DND-41 (cell line): ENCODE results near the gene NUBP2.
A peak's percentile ranks its signal among the peaks of the same experiment; 100 is the strongest.
"Not testable (repeated sequence)": the region's sequence is repeated elsewhere in the genome, so short reads cannot be mapped to it uniquely, and the experiment has no call there.

Source experiments
- ATAC-seq: fragments of 200-7000 bp; cut with Tn5 transposase; 3 replicates; pipeline ENCODE4 v1.9.1; 2021; ENCODE audit warnings: low read depth; ENCODE audit not compliant: insufficient read depth
- DNase-seq: peaks from one replicate; pipeline ENCODE4 v3.0.0-alpha.2; 2020
- H2AFZ ChIP-seq: 2 replicates; pipeline ENCODE4 v1.6.0; 2012; ENCODE audit warnings: low read depth, low read length
- H3K27ac ChIP-seq: 2 replicates; pipeline ENCODE4 v1.5.1; 2012; ENCODE audit warnings: low read length, inconsistent platforms
- H3K27me3 ChIP-seq: fragments of 200-600 bp; sonication (generic); 2 replicates; pipeline ENCODE4 v1.6.0; 2012; ENCODE audit warnings: low read length, mild to moderate bottlenecking, inconsistent platforms; ENCODE audit not compliant: insufficient read depth, poor library complexity
- H3K36me3 ChIP-seq: 2 replicates; pipeline ENCODE4 v1.5.1; 2012; ENCODE audit warnings: low read length, inconsistent platforms; ENCODE audit not compliant: insufficient read depth
- H3K4me1 ChIP-seq: 2 replicates; pipeline ENCODE4 v1.5.1; 2012; ENCODE audit warnings: mild to moderate bottlenecking, low read length; ENCODE audit not compliant: insufficient read depth
- H3K4me2 ChIP-seq: 2 replicates; pipeline ENCODE4 v1.6.0; 2012; ENCODE audit warnings: mild to moderate bottlenecking, moderate library complexity, low read length, inconsistent platforms; ENCODE audit not compliant: insufficient read depth
- H3K4me3 ChIP-seq, 2 experiments: fragments of 200-600 bp in 1 of 2; shearing (Covaris generic) in 1 of 2; 2 replicates each; pipeline ENCODE4 v1.5.1; 2012 to 2016; ENCODE audit warnings: inconsistent platforms in 2 of 2, low read length in 2 of 2, mild to moderate bottlenecking in 2 of 2, low read depth in 1 of 2, moderate library complexity in 1 of 2
- H3K79me2 ChIP-seq: 2 replicates; pipeline ENCODE4 v1.6.0; 2012; ENCODE audit warnings: low read length, inconsistent platforms; ENCODE audit not compliant: insufficient read depth
- H3K9ac ChIP-seq: 2 replicates; pipeline ENCODE4 v1.6.0; 2012; ENCODE audit warnings: low read depth, mild to moderate bottlenecking, inconsistent platforms, low read length, moderate library complexity
- H3K9me3 ChIP-seq: 2 replicates; pipeline ENCODE4 v1.5.1; 2012; ENCODE audit warnings: low read length, moderate library complexity, mild to moderate bottlenecking, inconsistent platforms; ENCODE audit not compliant: insufficient read depth, severe bottlenecking
- H4K20me1 ChIP-seq: 2 replicates; pipeline ENCODE4 v1.6.0; 2012; ENCODE audit warnings: low read length; ENCODE audit not compliant: insufficient read depth
- EZH2 ChIP-seq: IDR thresholded peaks from 3 replicates; pipeline ENCODE4 v1.6.1; 2012; ENCODE audit warnings: borderline replicate concordance, low read depth, mild to moderate bottlenecking, moderate library complexity, low read length, inconsistent platforms; ENCODE audit not compliant: severe bottlenecking
- TF ChIP-seq, protein P1 (sequence below): IDR thresholded peaks from 2 replicates; pipeline ENCODE4 v1.5.1; 2012; ENCODE audit warnings: borderline replicate concordance, low read length, moderate library complexity, mild to moderate bottlenecking; ENCODE audit not compliant: poor library complexity, severe bottlenecking; ENCODE audit errors: extremely low read depth

The NUBP2 gene

DNA sequence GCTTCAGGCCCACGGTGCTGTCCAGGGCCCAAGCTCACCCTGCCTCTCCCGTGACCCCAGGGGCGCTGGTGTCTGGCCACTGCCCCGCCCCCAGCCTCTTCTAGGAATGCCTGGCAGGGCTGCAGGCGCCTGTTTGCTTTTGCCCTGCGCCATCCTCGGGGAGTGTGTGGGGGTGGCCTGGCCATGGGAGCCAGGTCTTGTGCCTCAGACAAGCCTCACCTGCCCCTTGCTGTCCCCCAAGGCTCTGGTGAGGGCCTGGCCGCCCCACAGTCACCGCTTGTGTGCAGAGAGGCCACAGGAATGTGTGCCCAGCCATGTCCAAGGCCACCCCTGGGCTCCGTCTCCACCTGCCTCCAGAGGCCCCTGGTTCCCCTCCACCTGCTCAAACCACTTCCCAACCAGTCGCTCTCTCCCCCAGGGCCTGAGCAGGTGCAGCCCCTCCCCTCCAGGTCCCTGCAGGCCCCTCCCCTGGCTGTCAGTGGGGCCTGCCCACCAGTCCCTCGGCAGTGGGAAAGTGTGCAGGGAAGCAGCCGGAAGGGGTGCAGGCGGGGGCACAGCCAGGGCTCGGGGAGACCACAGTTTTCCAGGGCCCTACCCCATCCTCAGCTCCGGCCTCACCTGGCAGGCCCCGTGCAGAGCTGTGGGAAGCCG is 11.6 kb downstream of the NUBP2 start:
- 0 out of 3 replicates have a peak, but pooled peaks have one; percentile 18 for ATAC-seq
- H3K27me3 ChIP-seq = no peaks in the 10 kb centered on the region
- H3K4me1 ChIP-seq = no peaks in the 10 kb centered on the region
- no peak overlapping the region for H3K9ac ChIP-seq
- H3K9me3 ChIP-seq = peaks cover 7% of the 10 kb centered on the region
- no peak overlapping the region for H3K27ac ChIP-seq
- H4K20me1 ChIP-seq = peaks cover 22% of the 10 kb centered on the region; the same call in 1 of the 2 replicates
- no peak overlapping the region for H2AFZ ChIP-seq
- no peak overlapping the region for H3K4me2 ChIP-seq
- DNase-seq = no peak
- peaks cover 20% of the 10 kb centered on the region for H3K36me3 ChIP-seq
- TF ChIP-seq, protein P1, sequence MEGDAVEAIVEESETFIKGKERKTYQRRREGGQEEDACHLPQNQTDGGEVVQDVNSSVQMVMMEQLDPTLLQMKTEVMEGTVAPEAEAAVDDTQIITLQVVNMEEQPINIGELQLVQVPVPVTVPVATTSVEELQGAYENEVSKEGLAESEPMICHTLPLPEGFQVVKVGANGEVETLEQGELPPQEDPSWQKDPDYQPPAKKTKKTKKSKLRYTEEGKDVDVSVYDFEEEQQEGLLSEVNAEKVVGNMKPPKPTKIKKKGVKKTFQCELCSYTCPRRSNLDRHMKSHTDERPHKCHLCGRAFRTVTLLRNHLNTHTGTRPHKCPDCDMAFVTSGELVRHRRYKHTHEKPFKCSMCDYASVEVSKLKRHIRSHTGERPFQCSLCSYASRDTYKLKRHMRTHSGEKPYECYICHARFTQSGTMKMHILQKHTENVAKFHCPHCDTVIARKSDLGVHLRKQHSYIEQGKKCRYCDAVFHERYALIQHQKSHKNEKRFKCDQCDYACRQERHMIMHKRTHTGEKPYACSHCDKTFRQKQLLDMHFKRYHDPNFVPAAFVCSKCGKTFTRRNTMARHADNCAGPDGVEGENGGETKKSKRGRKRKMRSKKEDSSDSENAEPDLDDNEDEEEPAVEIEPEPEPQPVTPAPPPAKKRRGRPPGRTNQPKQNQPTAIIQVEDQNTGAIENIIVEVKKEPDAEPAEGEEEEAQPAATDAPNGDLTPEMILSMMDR = no peak
- no peak for TF ChIP-seq EZH2
- H3K79me2 ChIP-seq = no peaks in the 10 kb centered on the region
- H3K4me3 ChIP-seq = no peak overlapping the region

DNA sequence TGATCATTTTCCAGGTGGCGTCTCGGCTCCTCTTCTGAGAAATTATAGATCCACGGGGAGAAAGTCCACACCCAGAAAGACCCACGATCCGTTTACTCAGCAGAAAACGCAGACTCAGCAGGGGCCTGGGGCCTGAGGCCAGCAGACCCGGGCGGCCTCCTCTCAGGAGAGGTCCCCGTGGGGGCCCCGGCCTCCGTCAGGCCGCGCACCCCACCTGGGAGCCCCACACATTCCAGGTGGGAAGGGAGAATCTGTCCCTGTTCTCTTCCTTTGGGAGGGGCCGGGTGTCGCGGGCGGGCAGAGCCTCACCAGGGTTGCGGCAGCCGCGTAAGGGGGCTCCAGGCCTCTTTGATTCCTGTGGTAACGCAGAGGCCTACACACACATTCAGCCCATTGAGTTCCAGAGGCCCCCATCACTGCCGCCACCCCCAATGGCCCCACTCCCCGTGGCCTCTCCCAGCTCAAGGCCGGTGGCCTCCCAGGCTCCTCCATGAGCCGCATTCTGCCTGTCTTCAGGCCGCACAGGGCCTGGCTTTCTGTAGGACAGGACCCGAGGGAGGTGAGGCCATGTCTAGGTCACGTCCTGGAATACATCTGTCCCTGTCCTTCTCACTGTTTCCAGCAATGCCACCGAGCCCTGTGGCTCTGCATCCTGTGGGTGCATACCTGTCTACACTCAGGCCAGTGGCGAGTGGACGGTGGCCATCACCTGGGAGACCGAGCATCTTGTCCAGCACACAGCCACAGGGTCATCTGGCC is 12.3 kb downstream of the NUBP2 start:
- H3K4me1 ChIP-seq = no peaks in the 10 kb centered on the region
- H3K27ac ChIP-seq = no peak overlapping the region
- H3K4me3 ChIP-seq = no peak overlapping the region
- peaks cover 15% of the 10 kb centered on the region; the same call in 1 of the 2 replicates for H4K20me1 ChIP-seq
- no peak overlapping the region for H2AFZ ChIP-seq
- peaks cover 7% of the 10 kb centered on the region for H3K9me3 ChIP-seq
- H3K27me3 ChIP-seq = no peaks in the 10 kb centered on the region
- no peak overlapping the region for H3K4me2 ChIP-seq
- no peak overlapping the region for H3K9ac ChIP-seq
- H3K36me3 ChIP-seq = peaks cover 13% of the 10 kb centered on the region; the same call in 1 of the 2 replicates
- TF ChIP-seq EZH2 = no peak
- TF ChIP-seq, protein P1 = no peak
- no peak for ATAC-seq
- no peak for DNase-seq
- H3K79me2 ChIP-seq = no peaks in the 10 kb centered on the region

DNA sequence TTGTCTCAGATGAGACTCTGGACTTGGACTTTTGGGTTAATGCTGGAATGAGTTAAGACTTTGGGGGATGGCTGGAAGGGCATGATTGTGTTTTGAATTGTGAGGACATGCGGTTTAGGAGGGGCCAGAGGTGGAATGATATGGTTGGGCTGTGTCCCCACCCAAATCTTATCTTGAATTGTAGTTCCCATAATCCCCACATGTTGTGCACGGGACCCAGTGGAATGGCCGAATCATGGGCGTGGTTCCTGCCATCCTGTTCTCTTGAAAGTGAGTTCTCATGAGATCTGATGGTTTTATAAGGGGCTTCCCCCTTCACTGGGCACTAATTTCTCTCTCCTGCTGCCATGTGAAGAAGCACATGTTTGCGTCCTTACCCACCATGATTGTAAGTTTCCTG is 16.5 kb downstream of the NUBP2 start:
- not testable (repeated sequence) for ATAC-seq, H3K4me3 ChIP-seq

DNA sequence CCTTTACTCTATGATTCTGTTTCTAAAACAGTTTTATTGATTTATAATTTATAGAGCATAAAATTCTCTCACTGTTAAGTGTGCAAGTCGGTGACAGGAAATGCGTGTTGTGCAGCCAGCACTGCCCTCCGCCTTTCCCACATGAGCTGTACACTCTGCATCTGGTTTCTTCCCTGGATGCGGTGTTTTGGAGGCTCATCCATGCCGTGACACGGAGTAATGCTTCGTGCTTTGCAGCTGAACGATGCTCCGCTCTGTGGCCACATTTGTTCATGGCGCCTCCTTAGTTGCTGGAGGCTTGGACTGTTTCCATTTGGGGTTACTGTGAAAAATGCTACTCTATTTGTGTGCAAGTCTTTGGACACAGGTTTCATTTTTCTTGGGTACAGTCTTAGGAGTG is 17.9 kb downstream of the NUBP2 start:
- Histone ChIP-seq H3K79me2 (no peaks in the 10 kb centered on the region), H3K4me2 (no peak overlapping the region), H3K9me3 (peaks cover 7% of the 10 kb centered on the region), H3K4me1 (no peaks in the 10 kb centered on the region), H2AFZ (no peak overlapping the region), H3K9ac (no peak overlapping the region), H4K20me1 (no peaks in the 10 kb centered on the region), H3K36me3 (no peaks in the 10 kb centered on the region), H3K4me3 (no peak overlapping the region), H3K27ac (no peak overlapping the region), H3K27me3 (no peaks in the 10 kb centered on the region)
- no peak for ATAC-seq
- TF ChIP-seq, protein P1 = no peak
- no peak for TF ChIP-seq EZH2
- DNase-seq = no peak

More for the DNA sequence above, 16.5 kb downstream of the NUBP2 start:
- H3K27ac ChIP-seq, H3K27me3 ChIP-seq, H3K9me3 ChIP-seq, H3K79me2 ChIP-seq, DNase-seq, H3K4me2 ChIP-seq, H2AFZ ChIP-seq, H3K9ac ChIP-seq, H4K20me1 ChIP-seq, H3K36me3 ChIP-seq, H3K4me1 ChIP-seq: not testable (repeated sequence)
